GM12878 (cell line): Measurements from ENCODE around the gene PINK1. TPM values are rescaled to one million over a fixed set of nuclear protein-coding genes. Genes with fewer than 3 reads are reported as not detected.

Experiments used
- ATAC-seq: fragments of 200-7000 bp; cut with Tn5 transposase; 3 replicates; pipeline ENCODE4 v1.9.1; 2020; ENCODE audit warnings: mild to moderate bottlenecking, moderate library complexity
- BruUV-seq: library from RNA; stranded (reverse); fragments of 400-500 nt; replicated peaks from 2 replicates; lab custom pipeline; 2021; lab: Mats Ljungman, UMichigan
- CTCF ChIA-PET: fragments of 300-600 bp; sonication (Branson Sonifier 250); formaldehyde crosslinking; extraction: SDS; loops from one replicate; lab custom pipeline; 2021; ENCODE audit warnings: inconsistent platforms; lab: Yijun Ruan, JAX
- POLR2A ChIA-PET: fragments of 350-600 bp; formaldehyde crosslinking; extraction: SDS; loops from one replicate; lab custom pipeline; 2021; ENCODE audit warnings: inconsistent platforms; lab: Charles Lee
- RAD21 ChIA-PET: fragments of 300-600 bp; sonication (Branson Sonifier 250); formaldehyde crosslinking; loops from one replicate; lab custom pipeline; 2023; ENCODE audit warnings: antibody characterized with exemption; ENCODE audit not compliant: unreplicated experiment; lab: Charles Lee
- SMC1A ChIA-PET: fragments of 300-600 bp; sonication (Branson Sonifier 250); formaldehyde crosslinking; loops from one replicate; lab custom pipeline; 2023; ENCODE audit not compliant: unreplicated experiment, uncharacterized antibody; lab: Charles Lee
- DNase-seq: peaks from one replicate; pipeline ENCODE4 v3.0.0-alpha.2; 2011; ENCODE audit warnings: low read depth, low spot score
- FAIRE-seq: peaks from 3 replicates; lab custom pipeline; 2011; peaks lifted over from hg19 to GRCh38; lab: Jason Lieb, UNC
- H2AFZ ChIP-seq: 2 replicates; pipeline ENCODE4 v1.6.0; 2011; ENCODE audit warnings: low read depth, low read length, control low read depth; ENCODE audit not compliant: control insufficient read depth
- H3K27ac ChIP-seq: 2 replicates; pipeline ENCODE4 v1.5.1; 2011; ENCODE audit warnings: control low read depth; ENCODE audit not compliant: control insufficient read depth, insufficient read depth
- H3K27me3 ChIP-seq, 2 experiments: replicated peaks in 1 of 2; 2 replicates each; pipeline versions ENCODE4 v1.6.0 to v1.6.1; 2011; ENCODE audit warnings: low read length in 1 of 2; ENCODE audit not compliant: control insufficient read depth in 2 of 2, insufficient read depth in 2 of 2
- H3K36me3 ChIP-seq, 2 experiments: 2 replicates each; pipeline ENCODE4 v1.5.1; 2011; ENCODE audit warnings: low read length in 1 of 2; ENCODE audit not compliant: control insufficient read depth in 2 of 2, insufficient read depth in 2 of 2
- H3K4me1 ChIP-seq: 2 replicates; pipeline ENCODE4 v1.6.1; 2011; ENCODE audit warnings: mild to moderate bottlenecking, low read length, moderate library complexity, mixed read lengths; ENCODE audit not compliant: control insufficient read depth, insufficient read depth
- H3K4me2 ChIP-seq: 2 replicates; pipeline ENCODE4 v1.6.0; 2011; ENCODE audit warnings: control low read depth; ENCODE audit not compliant: control insufficient read depth, insufficient read depth
- H3K4me3 ChIP-seq: fragments of 200-600 bp; sonication (generic); 2 replicates; pipeline ENCODE4 v1.5.1; 2016
- H3K79me2 ChIP-seq: 2 replicates; pipeline ENCODE4 v1.6.0; 2011; ENCODE audit warnings: low read length; ENCODE audit not compliant: control insufficient read depth, insufficient read depth
- H3K9ac ChIP-seq: 2 replicates; pipeline ENCODE4 v1.8.0; 2011; ENCODE audit warnings: low read length, control low read depth, mixed read lengths; ENCODE audit not compliant: control insufficient read depth, insufficient read depth
- H3K9me3 ChIP-seq: replicated peaks from 3 replicates; pipeline ENCODE4 v1.5.1; 2011; ENCODE audit warnings: mild to moderate bottlenecking, low read length; ENCODE audit not compliant: control insufficient read depth, insufficient read depth
- H4K20me1 ChIP-seq: 2 replicates; pipeline ENCODE4 v1.6.0; 2011; ENCODE audit not compliant: control insufficient read depth, insufficient read depth
- BCL11A ChIP-seq: IDR thresholded peaks from 2 replicates; pipeline ENCODE4 v1.6.1; 2011; ENCODE audit warnings: low read depth, low read length
- GATAD2B ChIP-seq: fragments of 450-650 bp; conservative IDR thresholded peaks from 2 replicates; pipeline ENCODE4 v1.6.1; 2017; ENCODE audit warnings: low read depth, mild to moderate bottlenecking, moderate library complexity
- KAT2A ChIP-seq: conservative IDR thresholded peaks from 2 replicates; pipeline ENCODE4 v1.6.1; 2011; ENCODE audit warnings: low read depth, low read length; ENCODE audit not compliant: control insufficient read depth
- MYB ChIP-seq: fragments of 150-350 bp; IDR thresholded peaks from 2 replicates; pipeline ENCODE4 v1.6.1; 2014; ENCODE audit warnings: mild to moderate bottlenecking, low read depth, low read length, borderline replicate concordance
- PKNOX1 ChIP-seq: fragments of 450-650 bp; IDR thresholded peaks from 2 replicates; pipeline ENCODE4 v1.6.1; 2016; ENCODE audit warnings: mild to moderate bottlenecking
- POLR2AphosphoS5 ChIP-seq: IDR thresholded peaks from 2 replicates; pipeline ENCODE4 v1.6.1; 2011; ENCODE audit warnings: mild to moderate bottlenecking, low read length, inconsistent platforms
- ZBTB11 ChIP-seq: fragments of 450-650 bp; formaldehyde crosslinking; IDR thresholded peaks from 2 replicates; pipeline ENCODE4 v1.5.0; 2022; ENCODE audit warnings: mild to moderate bottlenecking, missing genetic modification characterization
- WGBS: methylation state at CpG from one replicate; pipeline ENCODE4 v1.1.6; 2016; ENCODE audit warnings: low lambda C conversion rate; ENCODE audit not compliant: insufficient replicate concordance, insufficient coverage; ENCODE audit errors: missing lambda C conversion rate; 5-methylcytosine and 5-hydroxymethylcytosine counted together
- in situ Hi-C: fragments of 300-500 bp; cut with MboI; formaldehyde crosslinking; loops from 9 replicates; pipeline ENCODE4 v1.14.3; 2018; ENCODE audit warnings: mixed read lengths
- intact Hi-C: fragments of 100-400 bp; cut with micrococcal nuclease; formaldehyde crosslinking; loops from one replicate; pipeline ENCODE4 v1.14.2; 2022; ENCODE audit not compliant: unreplicated experiment
- polyA plus RNA-seq, 11 experiments: library from polyadenylated mRNA; depleted of rRNA in 4 of 11; unstranded in 6 of 11; stranded (reverse) in 5 of 11; fragments of >200 nt; fragmentation: Nextera tagmentation in 4 of 11; fragmentation: Illumina TruSeq in 1 of 11; extraction: Ambion mirVana in 4 of 11; extraction: Trizol in 1 of 11; gene quantifications; 1 replicate in 1 of 11; 2 replicates in 10 of 11; pipeline versions ENCODE4 v1.2.1 to v1.2.3, GENCODE V29; 2011 to 2016; ENCODE audit warnings: inconsistent platforms in 2 of 11, missing spikeins in 2 of 11, low read depth in 1 of 11
- total RNA-seq, 4 experiments: library from RNA; depleted of rRNA in 3 of 4; stranded (reverse); fragments of >200 nt in 3 of 4; fragmentation: Illumina TruSeq in 1 of 4; extraction: Trizol in 1 of 4; gene quantifications; 2 replicates each; pipeline versions ENCODE4 v1.2.1 to v1.2.3, GENCODE V29; 2013 to 2021

The PINK1 gene
- total and polyA plus RNA-seq, 10 of the 15 experiments (the other 5 are each of a cell fraction or from before 2014, with no cell fraction given), result 0.42 to 4.4 (median 1.9) TPM; not detected in 1

GRCh38 chr1:20697563-20697962, 64.3 kb downstream of the PINK1 start:
- Histone ChIP-seq H3K4me1 (peaks cover 6% of the 10 kb centered on the region), H3K9me3 (no peaks in the 10 kb centered on the region), H4K20me1 (no peaks in the 10 kb centered on the region), H3K36me3 (no peaks in the 10 kb centered on the region), H3K9ac (no peak overlapping the region), H3K4me2 (no peak overlapping the region), H2AFZ (no peak overlapping the region), H3K27me3 (no peaks in the 10 kb centered on the region), H3K4me3 (no peak overlapping the region), H3K79me2 (no peaks in the 10 kb centered on the region), H3K27ac (no peak overlapping the region)
- CTCF ChIA-PET, result interaction anchor here (0.5 to 4.6 kb wide), 13 partner anchors 10 to 1608 kb away, joined by 3 to 120 read pairs (median 5); partner anchors contain the start of gene SH2D5
- no TSS peak for BruUV-seq
- DNase-seq (no peak), ATAC-seq (no peak), FAIRE-seq (no peak)
- in situ Hi-C loops (loop anchor here (5.0 kb wide), 1 partner anchor 495 kb away; no protein-coding TSS in a partner anchor), intact Hi-C loops (loop anchor here (2.0 to 10.0 kb wide), 2 partner anchors 287 to 497 kb away; no protein-coding TSS in a partner anchor)
- WGBS, result 58% methylated on average over 10 of the region's 12 CpGs
- SMC1A ChIA-PET, result interaction anchor here (1.0 to 2.2 kb wide), 4 partner anchors 18 to 497 kb away, joined by 3 to 13 read pairs (median 3); no protein-coding TSS in a partner anchor
- RAD21 ChIA-PET, result interaction anchor here (1.3 to 2.5 kb wide), 4 partner anchors 34 to 498 kb away, joined by 4 to 43 read pairs (median 7); partner anchors contain the start of gene SH2D5
- POLR2A ChIA-PET, result no interaction called here
- TF ChIP-seq ZBTB11 (CRISPR knock-in tag) (no peak), BCL11A (no peak), KAT2A (no peak), MYB (no peak), GATAD2B (no peak), PKNOX1 (no peak), POLR2AphosphoS5 (no peak)
